Astrocyte (in vitro differentiated cells and primary cell): Measurements from ENCODE around the gene DPH1. TPM values are rescaled to one million over a fixed set of nuclear protein-coding genes. Genes with fewer than 3 reads are reported as not detected.

ENCODE experiments used
- DNase-seq: peaks from one replicate; pipeline ENCODE4 v3.0.0-alpha.2; 2010; ENCODE audit warnings: low read depth
- FAIRE-seq: peaks from 2 replicates; lab custom pipeline; 2011; peaks lifted over from hg19 to GRCh38; lab: Jason Lieb, UNC
- H2AFZ ChIP-seq: 2 replicates; pipeline ENCODE4 v1.6.0; 2012; ENCODE audit warnings: low read depth, low read length, inconsistent platforms
- H3K27ac ChIP-seq: 2 replicates; pipeline ENCODE4 v1.5.1; 2011; ENCODE audit warnings: low read depth, low read length, inconsistent platforms
- H3K27me3 ChIP-seq: 2 replicates; pipeline ENCODE4 v1.6.0; 2011; ENCODE audit warnings: low read length, inconsistent platforms; ENCODE audit not compliant: insufficient read depth
- H3K36me3 ChIP-seq: 2 replicates; pipeline ENCODE4 v1.5.1; 2011; ENCODE audit warnings: low read length, inconsistent platforms; ENCODE audit not compliant: insufficient read depth
- H3K4me1 ChIP-seq: 2 replicates; pipeline ENCODE4 v1.5.1; 2011; ENCODE audit warnings: low read length, inconsistent platforms; ENCODE audit not compliant: insufficient read depth
- H3K4me2 ChIP-seq: 2 replicates; pipeline ENCODE4 v1.6.0; 2012; ENCODE audit warnings: low read length, inconsistent platforms
- H3K4me3 ChIP-seq: 2 replicates; pipeline ENCODE4 v1.5.1; 2011; ENCODE audit warnings: low read depth, mild to moderate bottlenecking, low read length, inconsistent platforms; ENCODE audit not compliant: insufficient read depth
- H3K79me2 ChIP-seq: 2 replicates; pipeline ENCODE4 v1.6.0; 2012; ENCODE audit warnings: mild to moderate bottlenecking, low read length, inconsistent platforms; ENCODE audit not compliant: insufficient read depth
- H3K9ac ChIP-seq: 2 replicates; pipeline ENCODE4 v1.6.0; 2012; ENCODE audit warnings: mild to moderate bottlenecking, low read length, inconsistent platforms
- H3K9me3 ChIP-seq: 2 replicates; pipeline ENCODE4 v1.5.1; 2012; ENCODE audit warnings: low read depth, mild to moderate bottlenecking, low read length, inconsistent platforms; ENCODE audit not compliant: insufficient read depth
- H4K20me1 ChIP-seq: 2 replicates; pipeline ENCODE4 v1.6.0; 2012; ENCODE audit warnings: low read length, inconsistent platforms; ENCODE audit not compliant: insufficient read depth
- H3K27ac Mint-ChIP-seq: one replicate; pipeline ENCODE4 v1.8.0; 2021; ENCODE audit warnings: mild to moderate bottlenecking, mixed read lengths; ENCODE audit not compliant: unreplicated experiment
- H3K27me3 Mint-ChIP-seq: one replicate; pipeline ENCODE4 v1.8.0; 2021; ENCODE audit warnings: low read depth, mixed read lengths; ENCODE audit not compliant: unreplicated experiment
- H3K36me3 Mint-ChIP-seq: one replicate; pipeline ENCODE4 v1.8.0; 2021; ENCODE audit warnings: low read depth, mixed read lengths; ENCODE audit not compliant: unreplicated experiment
- H3K4me1 Mint-ChIP-seq: one replicate; pipeline ENCODE4 v1.8.0; 2021; ENCODE audit warnings: low read depth, mixed read lengths; ENCODE audit not compliant: unreplicated experiment
- H3K4me3 Mint-ChIP-seq: one replicate; pipeline ENCODE4 v1.8.0; 2021; ENCODE audit warnings: mild to moderate bottlenecking, moderate library complexity, mixed read lengths; ENCODE audit not compliant: unreplicated experiment
- H3K9me3 Mint-ChIP-seq: one replicate; pipeline ENCODE4 v1.8.0; 2021; ENCODE audit warnings: mild to moderate bottlenecking, mixed read lengths; ENCODE audit not compliant: unreplicated experiment
- CTCF ChIP-seq: IDR thresholded peaks from 2 replicates; pipeline ENCODE4 v1.5.1; 2011; ENCODE audit warnings: low read depth, mild to moderate bottlenecking, inconsistent platforms, low read length, moderate library complexity; ENCODE audit not compliant: insufficient read depth
- EZH2 ChIP-seq: IDR thresholded peaks from 2 replicates; pipeline ENCODE4 v1.6.1; 2012; ENCODE audit warnings: mild to moderate bottlenecking, low read length, inconsistent platforms; ENCODE audit not compliant: insufficient read depth
- total RNA-seq: library from RNA; stranded (reverse); gene quantifications from 2 replicates; pipeline ENCODE4 v1.2.1, GENCODE V29; 2021

Gene DPH1
- total RNA-seq, 1 donor from 2014 or later: 25.8 TPM

GRCh38 chr17:2030779-2031163, 818 bp downstream of the DPH1 start:
- Histone ChIP-seq H3K36me3 (peaks cover under 1% of the 10 kb centered on the region), H2AFZ (no peak overlapping the region), H3K4me2 (peak overlapping the region; percentile 95), H4K20me1 (peaks cover 4% of the 10 kb centered on the region), H3K79me2 (peaks cover 11% of the 10 kb centered on the region), H3K27me3 (peaks cover 2% of the 10 kb centered on the region), H3K4me1 (peaks cover 11% of the 10 kb centered on the region), H3K9me3 (no peaks in the 10 kb centered on the region), H3K9ac (peak overlapping the region; percentile 89), H3K27ac (peak overlapping the region; percentile 58), H3K4me3 (peak overlapping the region; percentile 96)
- Mint-ChIP-seq H3K4me3 (peak overlapping the region; percentile 99), H3K27ac (peak overlapping the region; percentile 62), H3K27me3 (peaks cover 27% of the 10 kb centered on the region), H3K4me1 (peaks cover 9% of the 10 kb centered on the region), H3K9me3 (peaks cover 3% of the 10 kb centered on the region), H3K36me3 (peaks cover 1% of the 10 kb centered on the region)
- FAIRE-seq (peak; percentile 94), DNase-seq (no peak)
- TF ChIP-seq EZH2: no peak
- TF ChIP-seq CTCF: peak; percentile 68

GRCh38 chr17:2033153-2033552, 3.2 kb downstream of the DPH1 start:
- H3K4me2 ChIP-seq: no peak overlapping the region

More at GRCh38 chr17:2033153-2033552, 3.2 kb downstream of the DPH1 start:
- peaks cover 7% of the 10 kb centered on the region for H3K36me3 ChIP-seq
- FAIRE-seq: no peak
- Mint-ChIP-seq H3K36me3 (peaks cover 11% of the 10 kb centered on the region), H3K9me3 (no peaks in the 10 kb centered on the region), H3K4me3 (no peak overlapping the region), H3K27me3 (peaks cover 10% of the 10 kb centered on the region), H3K27ac (no peak overlapping the region), H3K4me1 (peaks cover 9% of the 10 kb centered on the region)
- no peak for TF ChIP-seq EZH2
- no peak for TF ChIP-seq CTCF
- H3K27ac ChIP-seq: no peak overlapping the region
- H3K4me3 ChIP-seq: no peak overlapping the region
- no peak overlapping the region for H2AFZ ChIP-seq
- no peak for DNase-seq
- H3K27me3 ChIP-seq: no peaks in the 10 kb centered on the region
- peaks cover 8% of the 10 kb centered on the region for H3K4me1 ChIP-seq
- no peak overlapping the region for H3K9ac ChIP-seq
- H3K79me2 ChIP-seq: peaks cover 11% of the 10 kb centered on the region
- peaks cover 4% of the 10 kb centered on the region for H4K20me1 ChIP-seq
- no peaks in the 10 kb centered on the region for H3K9me3 ChIP-seq
